Fibroblast of skin of left biceps (primary cell): ENCODE results near the gene ACVR1.

ENCODE experiments used
- DNase-seq, 2 experiments: peaks; one replicate each; pipeline ENCODE4 v3.0.0-alpha.2; 2013; ENCODE audit warnings: low read depth in 2 of 2

Gene ACVR1

DNA sequence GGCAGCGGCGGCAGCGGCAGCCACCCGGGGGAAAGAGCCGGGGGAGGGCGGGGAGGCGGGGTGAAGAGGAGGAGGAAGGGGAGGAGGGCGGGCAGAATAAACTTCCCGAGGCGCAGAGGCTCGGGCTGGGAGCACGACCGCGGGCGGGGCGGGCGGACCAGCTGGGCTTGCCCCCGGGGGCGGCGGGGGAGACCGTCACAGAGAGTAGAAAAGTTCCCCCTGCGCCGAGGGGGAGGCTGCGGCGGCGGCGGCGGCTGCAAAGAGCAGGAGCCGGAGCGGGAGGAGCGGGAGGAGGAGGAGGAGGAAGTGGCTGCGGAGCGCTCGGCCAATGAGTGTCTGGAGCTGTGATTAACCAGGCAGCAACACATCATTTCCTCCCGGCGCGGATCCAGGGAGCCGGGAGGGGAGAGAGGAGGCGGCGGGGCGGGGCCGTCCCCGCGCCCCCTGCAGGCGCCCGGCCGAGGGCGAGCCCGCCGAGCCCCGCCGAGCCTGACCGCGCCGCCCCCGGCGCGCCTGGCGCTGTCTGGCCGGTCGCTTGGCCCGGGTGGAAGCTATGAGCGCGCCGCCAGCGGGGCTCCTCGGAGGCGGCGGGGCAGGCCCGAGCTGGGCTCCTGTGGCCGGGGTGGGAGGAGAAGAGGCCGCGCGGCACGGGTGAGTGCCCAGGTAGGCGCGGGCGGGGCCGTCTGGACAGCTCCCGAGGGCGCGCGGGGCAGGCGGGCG is at the start of gene ACVR1:
Gene ACVR1 (minus strand): TSS at position 265 of the 720 bp plus-strand sequence. CDS start 76,837 bp downstream, outside the sequence.
- DNase-seq = peak; percentile 95 to 96

DNA sequence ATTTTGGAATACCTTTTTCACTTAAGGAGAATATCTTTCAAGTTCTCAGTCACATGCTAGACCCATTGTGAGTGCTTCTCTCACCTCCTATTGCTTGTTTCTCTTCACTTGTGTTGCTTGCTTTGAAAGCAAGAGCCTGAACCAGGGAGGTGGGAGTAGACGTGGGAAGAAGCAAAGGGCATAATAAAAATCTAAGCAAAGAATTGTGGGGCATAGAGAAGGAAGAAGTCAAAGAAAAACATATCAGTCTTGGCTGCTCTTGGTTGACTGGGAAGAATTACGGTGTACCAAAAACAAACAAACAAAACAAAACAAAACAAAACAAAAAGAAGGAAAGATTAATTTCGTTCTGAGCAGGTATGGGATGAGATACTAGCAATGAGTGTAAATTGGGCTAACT is 48.9 kb upstream of the ACVR1 start:
- DNase-seq = no peak

DNA sequence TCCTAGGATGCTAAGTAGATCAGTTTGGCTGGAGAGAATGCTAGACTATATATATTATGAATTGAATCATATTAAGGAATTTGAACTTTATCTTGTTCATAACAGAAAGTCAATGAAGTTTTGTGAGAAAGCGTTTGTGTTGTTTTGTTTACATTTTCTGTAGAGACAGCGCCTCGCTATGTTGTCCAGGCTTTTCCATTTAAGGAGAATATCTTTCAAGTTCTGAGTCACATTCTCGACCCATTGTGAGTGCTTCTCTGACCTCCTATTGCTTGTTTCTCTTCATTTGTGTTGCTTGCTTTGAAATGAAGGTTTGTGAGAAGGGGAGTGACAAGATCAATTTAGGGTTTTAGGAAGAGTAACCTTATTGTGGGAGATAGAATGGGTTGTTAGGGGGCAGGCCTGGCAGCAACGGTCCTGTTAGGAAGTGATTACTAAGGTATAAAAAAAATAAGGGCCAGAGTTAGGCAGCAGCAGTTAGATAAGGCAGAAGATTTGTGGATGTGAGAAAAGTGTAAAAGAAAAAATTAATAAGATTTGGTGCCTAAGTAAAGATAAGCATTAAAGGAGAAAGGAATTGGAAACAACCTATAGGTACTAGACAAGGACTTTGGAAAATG is 47.6 kb upstream of the ACVR1 start:
- DNase-seq = no peak

DNA sequence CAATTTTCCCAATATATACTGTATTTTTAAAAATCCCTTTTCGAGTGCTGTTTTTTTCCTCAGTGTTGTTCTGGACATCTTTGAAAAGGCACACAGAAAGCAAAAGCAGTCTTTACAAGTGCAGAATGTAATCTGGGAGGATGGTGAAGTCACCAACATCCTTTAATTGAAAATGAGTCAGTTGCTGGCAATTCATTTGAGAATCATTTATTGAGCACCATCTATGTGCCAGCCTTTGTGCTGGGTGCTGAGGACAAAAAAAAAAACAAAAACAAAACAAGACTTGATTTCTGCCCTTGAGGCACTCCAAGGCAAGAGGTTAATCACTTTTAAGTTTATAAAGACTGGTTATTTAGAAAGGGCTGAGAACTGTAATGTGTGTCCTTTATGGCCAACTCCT is 46.7 kb upstream of the ACVR1 start:
- DNase-seq = no peak

- no peak for DNase-seq
These were observed 46.2 kb upstream of the ACVR1 start for GRCh38 chr2:157922336-157922735.

DNA sequence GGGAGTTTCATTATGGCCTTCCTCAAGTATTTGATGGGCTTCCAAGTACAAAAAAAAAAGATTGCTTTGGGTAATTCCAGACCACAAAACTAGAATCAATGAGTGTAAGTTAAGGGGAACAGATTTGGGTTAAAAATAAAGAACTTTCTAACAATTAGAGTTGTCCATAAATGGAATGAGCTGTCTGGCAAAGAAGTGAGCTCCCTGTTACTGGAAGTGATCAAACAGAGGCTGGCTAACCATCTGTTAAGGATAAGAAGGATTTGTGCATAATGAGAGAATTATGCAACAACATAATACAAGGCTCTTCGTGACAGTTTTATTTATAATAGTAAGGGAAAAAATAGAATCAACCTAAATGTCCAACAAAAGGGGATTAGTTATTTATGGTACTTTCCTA is 44.6 kb upstream of the ACVR1 start:
- no peak for DNase-seq

- no peak for DNase-seq
These were observed 43.1 kb upstream of the ACVR1 start for GRCh38 chr2:157919181-157919580.

DNA sequence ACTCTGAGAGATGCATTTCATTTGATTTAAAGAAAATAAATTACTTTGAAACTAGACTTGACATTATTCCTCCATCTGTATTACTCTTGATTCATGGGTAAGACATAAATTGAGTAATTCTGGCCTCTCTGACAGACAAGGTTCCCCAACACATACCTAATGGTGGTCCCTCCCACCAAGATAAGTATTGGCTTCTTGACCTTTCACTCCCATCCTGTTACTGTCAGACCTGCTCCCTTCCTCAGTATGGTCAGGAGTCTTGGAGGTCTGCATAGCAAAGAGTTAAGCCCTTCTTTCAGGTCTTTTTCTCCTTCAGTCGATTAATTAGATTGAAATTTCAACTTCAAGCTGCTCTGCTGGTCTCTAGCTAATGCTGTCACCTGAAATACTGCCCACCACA is 42.2 kb upstream of the ACVR1 start:
- DNase-seq = no peak

DNA sequence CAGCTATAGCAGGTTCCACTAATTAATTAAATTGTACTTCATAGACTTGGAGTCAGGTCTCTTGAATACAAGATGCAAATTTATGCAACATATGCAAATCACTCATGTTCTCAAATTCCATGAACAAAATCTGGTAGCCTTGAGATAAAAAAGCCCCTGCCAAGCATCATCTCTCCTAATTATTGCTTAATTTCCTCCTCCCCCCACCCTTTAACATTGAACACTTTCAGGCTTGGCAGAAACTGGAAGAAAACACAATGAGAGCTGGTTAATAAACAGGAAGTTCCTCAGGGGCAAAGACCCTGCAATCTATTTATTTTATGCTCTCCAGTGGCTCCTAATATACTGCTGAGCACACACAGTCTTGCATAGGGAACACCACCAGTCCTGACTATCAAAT is 35.6 kb upstream of the ACVR1 start:
- DNase-seq = no peak

DNA sequence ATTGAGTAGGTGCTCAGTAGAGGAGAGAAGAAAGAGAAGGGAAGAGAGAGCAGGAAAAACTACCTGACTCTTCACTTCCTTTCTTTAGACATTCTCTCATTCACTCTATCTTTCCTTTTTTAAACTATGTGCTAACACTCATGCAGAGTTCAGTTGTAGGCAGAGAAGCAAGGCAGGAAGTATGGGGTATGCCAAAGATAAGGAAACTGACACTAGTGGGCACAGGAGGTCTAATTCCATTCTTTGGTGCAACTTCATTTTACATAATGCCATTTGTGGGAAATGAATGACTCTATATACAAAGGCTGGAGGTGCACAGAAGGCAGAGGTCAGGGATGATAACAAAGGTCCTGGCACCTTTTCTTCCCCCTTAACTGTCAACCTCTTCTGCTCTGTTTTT is 35.1 kb upstream of the ACVR1 start:
- no peak for DNase-seq

GRCh38 chr2:157905092-157905491 is 29.0 kb upstream of the ACVR1 start:
- no peak for DNase-seq

GRCh38 chr2:157903626-157904025 is 27.5 kb upstream of the ACVR1 start:
- DNase-seq = no peak

- DNase-seq = no peak
These were observed 27.0 kb upstream of the ACVR1 start for GRCh38 chr2:157903151-157903550.

DNA sequence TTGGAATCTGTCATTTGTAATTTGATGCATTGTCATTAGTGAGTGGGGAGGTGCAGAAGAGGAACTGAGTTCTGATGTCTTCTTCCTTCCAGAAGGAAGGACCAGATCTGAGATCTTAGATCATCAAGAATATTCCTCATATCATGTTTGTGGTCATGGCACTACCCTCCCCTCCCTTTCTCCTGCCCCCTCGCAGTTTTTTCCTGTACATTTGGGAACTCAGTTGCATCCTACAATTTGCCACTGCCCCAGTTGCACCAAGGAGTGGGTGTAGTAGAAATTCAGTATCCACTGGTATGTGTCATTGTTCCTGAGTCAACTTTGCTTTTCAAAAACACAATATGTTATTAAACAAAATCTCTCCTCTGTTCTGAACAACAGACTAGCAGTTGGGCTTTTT is 26.6 kb upstream of the ACVR1 start:
- no peak for DNase-seq

GRCh38 chr2:157901325-157901724 is 25.2 kb upstream of the ACVR1 start:
- DNase-seq = no peak

DNA sequence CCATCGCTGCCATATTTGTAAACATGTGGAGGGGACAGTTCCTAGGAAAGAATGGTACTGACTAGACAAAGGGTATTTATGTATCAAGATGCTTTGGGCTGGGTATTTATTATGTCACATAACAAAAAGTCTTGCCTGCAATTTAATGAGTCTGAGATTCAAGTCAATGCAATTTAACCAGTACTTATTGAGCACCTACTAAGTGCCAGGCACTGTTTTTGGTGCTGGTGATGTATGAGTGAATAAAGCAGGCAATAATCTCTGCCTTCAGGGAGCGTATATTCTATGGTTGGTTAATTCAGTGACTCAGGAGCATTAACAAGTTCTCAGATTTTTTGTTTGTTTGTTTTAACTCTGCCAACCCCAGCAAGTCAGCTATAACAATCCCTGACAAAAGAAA is 24.6 kb upstream of the ACVR1 start:
- DNase-seq = no peak

- no peak for DNase-seq
These were observed 24.1 kb upstream of the ACVR1 start for GRCh38 chr2:157900203-157900602.

DNA sequence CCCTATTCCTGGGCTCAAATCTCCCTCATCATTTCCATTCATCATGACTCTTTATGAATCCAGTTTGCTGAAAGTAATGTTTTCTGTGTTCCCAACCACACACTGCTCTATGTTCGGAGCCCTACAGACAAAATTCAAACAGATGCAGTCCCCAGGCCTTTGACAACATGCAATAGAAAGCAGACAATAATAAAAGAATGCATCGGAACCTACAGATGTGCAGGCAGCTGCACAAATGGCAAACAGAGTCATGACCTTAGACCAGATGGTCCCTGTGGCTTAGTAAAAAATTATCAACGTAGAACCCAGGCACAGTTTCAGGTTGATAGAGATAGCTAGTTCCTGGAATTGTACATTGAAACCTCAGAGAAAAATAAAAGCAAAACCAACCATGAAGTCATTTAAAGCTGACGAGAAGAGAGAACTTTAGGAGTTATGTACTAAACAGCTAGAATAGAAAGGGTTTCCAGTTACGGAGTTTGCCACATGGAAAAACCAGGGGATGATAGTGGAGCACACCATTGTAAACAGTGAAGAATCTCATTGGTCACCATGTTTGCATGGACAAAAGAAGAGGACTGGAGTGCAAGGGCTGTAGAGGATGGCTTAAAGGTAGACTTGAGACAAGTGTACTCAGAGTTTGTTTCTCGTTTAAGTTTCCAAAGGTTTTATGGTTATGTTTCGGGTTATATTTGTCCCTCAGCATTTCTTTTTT is 23.2 kb upstream of the ACVR1 start:
- DNase-seq = no peak

DNA sequence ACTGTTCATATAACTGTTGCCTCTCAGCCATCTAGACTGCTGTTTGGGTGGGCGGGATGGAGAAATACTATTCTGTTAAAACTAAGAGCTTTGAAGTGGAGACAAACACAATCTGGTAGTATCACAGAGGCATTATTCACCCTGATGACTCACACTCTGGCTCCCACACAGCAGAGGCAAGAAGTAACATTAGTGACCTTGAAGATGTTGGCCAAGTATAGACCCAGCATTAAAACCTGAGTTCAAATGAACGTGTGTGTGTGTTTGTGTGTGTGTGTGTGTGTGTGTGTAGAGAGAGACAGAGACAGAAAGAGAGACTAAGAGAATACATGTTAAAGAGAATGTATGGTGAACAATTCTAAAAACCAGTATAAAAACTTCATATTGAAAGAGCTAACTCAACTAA is 22.5 kb upstream of the ACVR1 start:
- peak; percentile 57 to 60 for DNase-seq

DNA sequence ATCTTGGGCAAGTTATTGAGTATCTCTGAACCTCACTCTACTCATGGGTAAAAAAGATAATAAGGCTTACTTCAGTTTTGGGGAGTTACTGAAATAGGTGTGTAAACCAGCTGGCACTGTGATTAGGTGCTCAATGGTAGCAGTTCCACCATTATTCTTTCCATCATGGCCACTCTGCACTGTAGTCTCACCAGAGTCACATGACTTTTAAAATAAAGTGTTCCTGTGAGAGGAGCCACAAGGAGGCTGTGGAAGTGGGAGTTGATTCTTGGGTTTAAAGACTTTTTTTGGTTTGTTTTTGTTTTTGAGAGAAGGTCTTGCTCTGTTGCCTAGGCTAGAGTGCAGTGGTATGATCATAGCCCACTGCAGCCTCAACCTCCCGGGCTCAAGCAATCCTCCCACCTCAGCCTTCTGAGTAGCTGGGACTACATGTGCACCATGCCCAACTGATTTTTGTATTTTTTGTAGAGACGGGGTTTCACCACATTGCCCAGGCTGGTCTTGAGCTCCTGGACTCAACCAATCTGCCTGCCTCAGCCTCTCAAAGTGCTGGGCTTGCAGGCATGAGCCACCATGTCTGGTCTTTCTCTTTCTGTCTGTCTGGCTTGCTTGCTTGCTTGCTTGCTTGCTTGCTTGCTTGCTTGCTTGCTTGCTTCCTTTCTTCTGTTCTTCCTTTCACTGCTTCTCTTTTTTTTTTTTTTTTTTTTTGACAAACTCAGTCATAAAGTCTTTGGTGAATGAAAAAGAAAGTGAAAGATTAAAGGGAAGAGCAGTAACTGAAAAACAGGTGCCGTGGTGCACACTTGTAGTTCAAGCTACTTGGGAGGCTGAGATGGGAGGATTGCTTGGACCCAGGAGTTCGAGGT is 21.2 kb upstream of the ACVR1 start:
- DNase-seq = no peak

- no peak for DNase-seq
These were observed 19.4 kb upstream of the ACVR1 start for GRCh38 chr2:157895531-157895930.
